HepG2 (cell line): ENCODE measurements around the gene NR2C1. TPM values are rescaled to one million over a fixed set of nuclear protein-coding genes. Genes with fewer than 3 reads are reported as not detected.

Experiments used
- ESRRA ChIP-seq: sonication (generic); formaldehyde crosslinking; IDR thresholded peaks from 2 replicates; pipeline ENCODE4 v1.5.1; 2020; ENCODE audit warnings: mild to moderate bottlenecking, low read depth, missing genetic modification reagents
- GATA4 ChIP-seq: sonication (generic); IDR thresholded peaks from 2 replicates; pipeline ENCODE4 v1.6.1; 2016; ENCODE audit warnings: antibody characterized with exemption, low read depth, borderline replicate concordance
- HNF1B ChIP-seq: sonication (generic); formaldehyde crosslinking; IDR thresholded peaks from 2 replicates; pipeline ENCODE4 v1.5.1; 2020; ENCODE audit warnings: mild to moderate bottlenecking, moderate library complexity, missing genetic modification reagents
- KDM4B ChIP-seq: sonication (generic); formaldehyde crosslinking; IDR thresholded peaks from 2 replicates; pipeline ENCODE4 v1.4.0; 2020; ENCODE audit warnings: missing genetic modification reagents
- RERE ChIP-seq: IDR thresholded peaks from 2 replicates; pipeline ENCODE4 v1.6.1; 2016; ENCODE audit warnings: low read depth, missing genetic modification reagents, missing compliant biosample characterization
- TEAD3 ChIP-seq: optimal IDR thresholded peaks from 2 replicates; pipeline ENCODE3; 2016; ENCODE audit warnings: borderline replicate concordance
- ZBTB26 ChIP-seq: IDR thresholded peaks from 2 replicates; pipeline ENCODE4 v1.6.1; 2016; ENCODE audit warnings: missing compliant biosample characterization, missing genetic modification reagents, borderline replicate concordance
- ZFY ChIP-seq: sonication (generic); formaldehyde crosslinking; IDR thresholded peaks from 2 replicates; pipeline ENCODE4 v1.4.0; 2020; ENCODE audit warnings: missing genetic modification reagents
- ZNF280D ChIP-seq: sonication (generic); formaldehyde crosslinking; IDR thresholded peaks from 2 replicates; pipeline ENCODE4 v1.5.1; 2020; ENCODE audit warnings: mild to moderate bottlenecking, missing genetic modification reagents
- ZNF607 ChIP-seq: sonication (generic); formaldehyde crosslinking; IDR thresholded peaks from 2 replicates; pipeline ENCODE4 v1.5.1; 2020; ENCODE audit warnings: missing genetic modification reagents, mild to moderate bottlenecking, borderline replicate concordance
- polyA plus RNA-seq, 8 experiments: library from polyadenylated mRNA; depleted of rRNA in 3 of 8; stranded (reverse) in 7 of 8; unstranded in 1 of 8; fragments of >200 nt; fragmentation: Illumina TruSeq in 4 of 8; extraction: Trizol in 4 of 8; gene quantifications; 2 replicates each; pipeline versions ENCODE4 v1.2.1 to v1.2.3, GENCODE V29; 2011 to 2016; ENCODE audit warnings: low read depth in 4 of 8, missing spikeins in 1 of 8, mixed read lengths in 1 of 8; ENCODE audit not compliant: insufficient read depth in 1 of 8
- total RNA-seq, 5 experiments: library from RNA; depleted of rRNA; stranded (reverse); fragments of >200 nt; fragmentation: Illumina TruSeq; extraction: Trizol; gene quantifications; 2 replicates each; pipeline ENCODE4 v1.2.3, GENCODE V29; 2016; ENCODE audit warnings: low read depth in 1 of 5

The NR2C1 gene
- total and polyA plus RNA-seq, 2 of the 13 experiments (the other 11 are each of a cell fraction or from before 2014, with no cell fraction given) = 38.0 to 70.8 TPM

GRCh38 chr12:95118138-95118787 is 44.8 kb upstream of the NR2C1 start (continued):
- no peak for TF ChIP-seq RERE (CRISPR knock-in tag)
- peak; percentile 46 for TF ChIP-seq TEAD3 (CRISPR knock-in tag)
- TF ChIP-seq ZNF280D (CRISPR knock-in tag) = no peak
- TF ChIP-seq ESRRA (CRISPR knock-in tag) = no peak
- TF ChIP-seq ZFY (CRISPR knock-in tag) = no peak
- no peak for TF ChIP-seq ZBTB26 (CRISPR knock-in tag)
- 0 out of 2 replicates have a peak, but pooled peaks have one; percentile 28 for TF ChIP-seq HNF1B
- no peak for TF ChIP-seq GATA4
- TF ChIP-seq ZNF607 = no peak
- no peak for TF ChIP-seq KDM4B (CRISPR knock-in tag)
